GM19193 (cell line): ENCODE results near the gene UBTFL1.
"Not testable (repeated sequence)": the region's sequence is repeated elsewhere in the genome, so short reads cannot be mapped to it uniquely, and the experiment has no call there.

ENCODE experiments used
- POLR2A ChIP-seq: IDR thresholded peaks from 4 replicates; pipeline ENCODE4 v1.6.1; 2011; ENCODE audit not compliant: insufficient read depth, insufficient read length; ENCODE audit errors: extremely low read depth

UBTFL1 gene

GRCh38 chr11:90085650-90086049 is at the start of gene UBTFL1:
UBTFL1 (plus strand) TSS chr11:90085950; CDS start chr11:90085950, 0 bp downstream.
- not testable (repeated sequence) for TF ChIP-seq POLR2A

GRCh38 chr11:90100431-90100830 is 14.7 kb downstream of the UBTFL1 start:
- TF ChIP-seq POLR2A, result no peak

- no peak for TF ChIP-seq POLR2A
These were observed 27.8 kb downstream of the UBTFL1 start for GRCh38 chr11:90113541-90113940.

- no peak for TF ChIP-seq POLR2A
These were observed 34.4 kb downstream of the UBTFL1 start for GRCh38 chr11:90120191-90120590.

- TF ChIP-seq POLR2A, result no peak
These were observed 38.6 kb downstream of the UBTFL1 start for GRCh38 chr11:90124371-90124770.

DNA sequence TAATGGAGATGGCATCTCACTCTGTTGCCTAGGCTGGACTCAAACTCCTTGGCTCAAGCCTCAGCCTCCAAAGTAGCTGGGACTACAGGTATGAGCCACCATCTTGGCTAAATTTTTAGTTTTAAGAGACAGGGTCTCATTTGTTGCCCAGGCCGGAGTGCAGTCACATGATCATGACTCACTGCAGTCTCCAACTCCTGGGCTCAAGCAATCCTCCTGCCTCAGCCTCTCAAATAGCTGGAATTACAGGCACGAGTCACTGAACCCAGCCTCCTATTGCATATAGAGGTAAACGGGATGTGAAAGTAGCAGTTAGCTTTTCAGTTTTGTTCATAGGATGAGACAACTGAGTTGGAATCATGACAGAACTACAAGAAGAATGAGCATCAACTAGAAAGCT is 39.2 kb downstream of the UBTFL1 start:
- TF ChIP-seq POLR2A, result no peak

GRCh38 chr11:90133560-90134477 is 48.1 kb downstream of the UBTFL1 start:
- no peak for TF ChIP-seq POLR2A

- TF ChIP-seq POLR2A, result no peak
These were observed 48.8 kb downstream of the UBTFL1 start, which contains the start of gene NAALAD2 for GRCh38 chr11:90134478-90135003. NAALAD2 (plus strand) TSS chr11:90134663; CDS start chr11:90134759, 96 bp downstream.

GRCh38 chr11:90135016-90135415 is 49.3 kb downstream of the UBTFL1 start:
- TF ChIP-seq POLR2A, result no peak
